ENCODE measurements around the gene DUSP22.

Gene DUSP22

DNA sequence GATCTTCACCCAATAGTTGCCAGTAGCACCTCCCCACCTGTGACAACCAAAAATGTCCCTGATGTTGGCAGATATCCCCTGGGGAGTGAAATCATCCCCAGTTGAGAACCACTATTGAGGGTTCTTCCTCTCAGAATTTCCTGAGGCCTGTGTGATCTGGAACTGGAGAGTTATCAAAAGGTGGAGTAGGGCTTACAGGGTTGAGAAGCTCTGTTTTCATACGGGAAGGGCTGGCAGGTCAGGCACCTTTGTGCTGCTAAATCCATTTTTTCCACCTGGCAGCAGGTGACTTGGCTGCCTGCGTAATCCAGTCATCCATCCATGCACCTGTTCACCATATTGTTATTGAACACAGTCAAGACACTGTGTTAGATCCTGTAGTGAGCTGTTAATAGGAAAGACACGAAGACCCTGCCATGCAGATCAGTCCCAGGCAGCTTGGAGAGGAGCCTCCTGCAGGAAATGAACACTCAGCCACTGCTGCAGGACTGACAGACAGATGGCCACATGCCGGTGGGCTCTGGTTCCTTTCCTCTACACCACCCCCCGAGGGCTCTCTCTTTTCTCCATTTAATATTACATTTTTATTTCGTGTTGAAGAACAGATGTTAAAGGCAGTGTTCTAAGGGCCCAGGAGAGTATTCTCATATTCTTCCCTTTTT is 5.4 kb downstream of the DUSP22 start:
- DNase-seq (ENCODE audit: low spot score): no peak

DNA sequence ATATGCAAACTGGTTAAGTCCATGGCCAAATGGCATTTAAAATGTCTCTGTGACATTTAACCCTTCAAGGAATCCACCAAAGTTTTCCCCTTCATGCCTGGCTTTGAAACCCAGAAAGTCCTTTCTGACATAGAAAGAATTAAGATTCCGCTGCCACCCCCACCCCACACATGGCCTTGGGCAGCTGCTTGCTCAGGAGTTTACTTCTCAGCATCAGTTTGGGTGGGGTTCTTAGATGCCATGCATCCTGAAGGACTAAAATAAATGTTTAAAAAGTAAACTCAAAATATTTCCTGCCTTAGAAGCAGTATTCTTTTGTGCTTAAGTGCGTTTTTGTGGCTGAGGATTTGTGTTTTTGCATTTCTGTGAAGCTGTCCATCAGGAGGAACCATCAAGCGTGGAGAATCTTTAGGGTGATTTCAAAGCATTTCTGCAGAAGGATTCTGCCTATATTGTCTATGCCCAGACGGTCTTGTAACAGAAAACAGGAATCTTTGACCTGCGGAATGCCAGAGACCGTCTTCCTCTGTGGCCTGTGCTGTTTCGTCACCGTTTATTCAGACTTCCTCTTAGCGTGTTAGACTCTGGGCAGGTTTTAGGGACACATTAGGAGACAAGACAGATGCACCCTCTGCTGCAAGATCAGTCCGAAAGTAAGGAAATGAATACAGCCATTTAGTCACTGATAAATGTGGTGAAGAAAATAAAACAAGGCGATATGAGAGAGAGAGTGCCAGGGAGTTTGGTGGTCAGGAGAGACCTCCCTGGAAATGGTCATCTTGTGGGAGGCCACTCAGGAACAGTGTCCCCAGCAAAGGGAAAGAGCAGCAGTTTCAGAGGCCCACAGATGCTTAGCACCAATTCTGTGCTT is 6.2 kb downstream of the DUSP22 start:
- DNase-seq (ENCODE audit: low spot score): peak; percentile 63

DNA sequence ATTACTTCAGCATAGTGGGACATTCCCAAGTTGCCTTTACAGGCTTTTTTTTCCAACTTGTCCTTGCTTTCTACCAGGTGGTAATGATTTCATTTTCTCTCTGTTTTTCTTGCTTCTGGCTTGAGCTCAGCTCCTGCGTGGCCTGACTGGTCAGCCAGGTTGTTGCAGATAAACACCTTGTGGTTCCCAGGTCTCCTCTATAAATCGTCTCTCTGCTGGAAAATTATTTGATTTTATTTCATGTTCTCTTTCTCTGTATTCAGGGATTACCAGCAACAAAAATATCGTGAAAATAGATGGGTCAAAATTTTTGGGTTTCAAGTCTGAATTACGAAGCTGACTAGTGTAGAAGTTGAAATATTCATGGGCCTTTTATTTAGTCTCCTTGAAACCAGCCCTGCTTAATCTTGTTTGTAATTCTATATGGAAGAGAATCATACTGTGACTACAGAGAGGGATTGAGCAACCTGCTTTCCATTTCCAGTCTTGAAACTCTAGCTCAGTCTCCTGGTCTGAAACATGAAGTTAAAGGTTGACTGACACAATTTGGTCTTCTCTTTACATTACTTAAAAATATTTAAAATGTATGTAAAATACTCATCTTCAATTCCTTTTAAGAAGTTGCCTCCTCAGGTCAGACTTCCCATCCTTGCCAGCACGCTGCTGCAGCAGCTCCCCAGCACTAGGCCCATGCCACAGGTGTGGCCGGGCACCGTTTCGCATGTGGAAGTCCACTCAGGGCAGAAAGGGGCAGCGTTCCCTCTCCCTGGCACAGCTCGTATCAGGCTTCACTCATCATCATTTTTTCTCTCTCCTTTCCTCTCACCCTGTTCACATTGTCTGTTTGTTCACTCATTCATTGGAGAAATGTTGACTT is 7.1 kb downstream of the DUSP22 start:
- no peak for DNase-seq (ENCODE audit: low spot score)

DNA sequence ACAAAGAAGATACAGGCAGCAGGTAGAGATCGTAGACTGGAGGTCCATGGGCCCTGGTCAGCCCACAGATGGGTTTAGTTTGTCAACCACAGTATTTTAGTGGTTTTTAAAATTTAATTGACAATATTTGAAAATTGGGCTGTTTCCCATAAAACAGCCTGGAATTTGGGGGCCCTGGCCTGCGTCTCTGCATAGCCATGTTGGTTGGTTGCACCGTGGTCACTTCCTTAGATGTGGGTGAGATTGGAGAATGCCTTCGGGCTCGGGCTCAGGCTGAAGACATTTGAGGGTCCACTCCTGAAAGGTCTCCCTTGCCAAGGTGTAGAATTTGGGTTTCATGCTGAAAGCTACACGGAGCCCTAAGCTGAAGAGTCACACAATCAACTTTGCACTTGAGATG is 7.7 kb downstream of the DUSP22 start:
- no peak for DNase-seq (ENCODE audit: low spot score)

DNA sequence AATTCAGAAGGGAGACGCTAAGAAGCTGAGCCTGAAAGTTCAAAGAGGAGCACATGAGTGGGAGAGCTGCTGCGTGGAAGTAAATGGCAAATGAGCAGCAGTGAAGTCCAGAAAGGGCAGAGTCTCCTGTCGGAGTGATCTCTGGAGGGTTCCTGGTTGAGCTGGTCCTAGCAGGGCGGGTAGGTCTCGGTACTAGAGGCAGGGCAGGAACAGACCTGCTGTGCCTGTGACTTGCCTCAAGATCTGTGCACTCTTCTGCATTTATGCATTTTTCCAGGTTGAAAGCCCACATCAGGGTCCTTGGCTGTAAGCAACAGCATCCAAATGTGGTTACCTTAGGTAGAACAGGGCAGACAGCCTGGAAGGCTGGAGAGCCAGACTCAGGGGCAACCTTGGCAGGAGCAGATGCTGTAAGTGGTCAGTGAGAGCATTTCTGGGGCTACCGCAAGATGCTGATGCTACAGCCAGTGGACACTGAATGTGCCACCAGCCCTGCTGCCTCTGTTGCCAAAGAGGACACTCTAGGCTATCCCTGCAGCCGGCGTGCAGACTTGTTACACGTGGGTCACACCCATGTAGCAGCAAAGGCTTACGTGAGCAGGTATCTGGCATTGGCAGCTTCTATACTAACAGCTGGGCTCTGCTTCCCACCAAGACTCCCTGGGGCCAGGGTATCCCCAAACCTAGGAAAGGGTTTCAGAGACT is 8.4 kb downstream of the DUSP22 start:
- DNase-seq (ENCODE audit: low spot score): no peak

DNA sequence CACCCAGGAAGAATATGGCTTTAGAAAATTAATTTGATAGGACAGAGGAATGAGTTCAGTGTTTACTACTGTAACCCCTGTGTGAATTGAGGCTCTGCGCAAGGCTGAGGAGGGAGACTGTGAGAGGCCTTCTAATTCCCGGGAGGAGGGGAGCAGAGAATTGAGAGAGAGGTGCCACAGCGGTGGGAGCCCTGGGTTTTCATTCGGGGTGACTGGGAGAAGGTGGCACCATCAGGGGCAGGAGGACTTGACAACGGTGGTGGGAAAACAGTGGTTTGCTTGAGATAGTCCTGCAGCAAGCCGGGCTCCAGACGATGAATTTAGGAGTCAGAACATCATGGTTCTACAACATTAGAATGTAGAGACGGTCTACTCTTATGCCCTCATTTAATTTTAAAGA is 9.2 kb downstream of the DUSP22 start:
- no peak for DNase-seq (ENCODE audit: low spot score)

DNA sequence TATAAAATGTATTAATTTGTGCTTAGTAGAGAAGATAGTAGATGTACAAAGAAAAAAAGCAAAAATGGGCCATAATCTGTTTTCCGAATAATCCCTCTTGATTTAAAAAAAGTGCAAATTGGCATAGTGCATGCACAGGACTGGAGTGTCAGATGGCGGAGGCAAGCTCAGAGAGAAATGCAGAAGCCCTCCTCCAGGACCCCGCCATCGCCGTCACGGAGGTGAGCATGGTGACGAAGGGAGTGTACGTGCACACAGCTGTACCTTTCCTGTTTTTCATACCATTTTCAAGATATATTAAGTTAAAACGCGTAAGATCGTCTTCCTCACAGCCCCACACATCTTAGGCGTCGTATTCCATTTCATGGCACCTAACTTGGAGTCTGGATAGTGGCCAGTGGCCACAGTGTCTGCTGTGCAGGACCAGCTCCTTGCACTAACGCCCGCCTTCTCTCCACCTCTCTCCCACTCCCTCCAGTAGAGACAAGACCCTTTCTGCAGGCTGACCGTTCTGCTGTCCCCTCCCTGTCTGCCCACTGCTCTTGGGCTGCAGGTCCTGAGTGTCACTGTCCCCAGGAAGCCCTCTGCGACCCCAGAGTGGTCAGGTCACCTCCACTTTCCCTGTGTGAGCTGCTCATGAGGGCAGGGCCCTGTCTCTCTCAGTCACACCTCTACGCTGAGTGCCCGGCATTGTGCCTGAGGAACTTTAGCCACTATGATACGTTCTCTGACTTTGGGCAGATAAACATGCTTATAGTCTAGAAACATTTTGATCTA is 9.8 kb downstream of the DUSP22 start:
- no peak for DNase-seq (ENCODE audit: low spot score)

DNA sequence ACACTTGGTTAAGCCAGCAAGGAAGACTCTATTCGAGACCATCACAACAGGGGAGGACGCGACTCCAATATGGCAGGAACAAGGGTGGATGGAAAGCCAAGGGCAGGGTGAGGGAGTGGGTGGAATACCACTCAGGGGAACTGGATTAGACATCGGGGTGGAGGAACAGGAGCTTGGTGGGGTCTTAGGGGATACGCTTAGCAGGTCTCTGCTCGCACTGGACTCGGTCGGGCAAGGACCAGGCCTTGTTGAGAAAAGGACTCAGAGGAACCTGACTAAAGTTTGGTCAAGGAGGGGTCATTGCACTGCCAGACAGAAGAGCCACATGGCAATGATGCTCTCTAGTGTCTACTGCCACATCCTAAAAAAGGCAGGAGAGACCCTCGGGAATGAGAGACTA is 10.5 kb downstream of the DUSP22 start:
- DNase-seq (ENCODE audit: low spot score): no peak

DNA sequence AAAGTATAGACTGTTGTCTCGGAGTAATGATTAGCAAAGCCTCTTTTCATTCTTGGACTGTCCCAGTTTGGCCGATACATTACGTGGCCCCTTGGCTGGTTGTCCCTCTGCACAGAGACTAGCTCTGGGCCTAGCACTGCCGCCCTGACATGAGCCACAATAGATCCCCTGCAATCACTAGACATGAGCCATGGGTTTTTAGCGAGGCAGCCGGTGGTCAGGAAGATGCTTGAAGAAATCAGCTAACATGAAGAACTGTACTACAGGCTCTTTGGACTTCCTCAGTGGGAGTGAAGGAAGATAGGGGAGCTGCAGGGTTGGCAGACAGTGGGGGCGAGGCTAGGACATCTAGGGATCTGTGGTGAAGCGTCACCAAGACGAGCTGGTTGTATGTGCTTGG is 11.0 kb downstream of the DUSP22 start:
- no peak for DNase-seq (ENCODE audit: low spot score)

DNA sequence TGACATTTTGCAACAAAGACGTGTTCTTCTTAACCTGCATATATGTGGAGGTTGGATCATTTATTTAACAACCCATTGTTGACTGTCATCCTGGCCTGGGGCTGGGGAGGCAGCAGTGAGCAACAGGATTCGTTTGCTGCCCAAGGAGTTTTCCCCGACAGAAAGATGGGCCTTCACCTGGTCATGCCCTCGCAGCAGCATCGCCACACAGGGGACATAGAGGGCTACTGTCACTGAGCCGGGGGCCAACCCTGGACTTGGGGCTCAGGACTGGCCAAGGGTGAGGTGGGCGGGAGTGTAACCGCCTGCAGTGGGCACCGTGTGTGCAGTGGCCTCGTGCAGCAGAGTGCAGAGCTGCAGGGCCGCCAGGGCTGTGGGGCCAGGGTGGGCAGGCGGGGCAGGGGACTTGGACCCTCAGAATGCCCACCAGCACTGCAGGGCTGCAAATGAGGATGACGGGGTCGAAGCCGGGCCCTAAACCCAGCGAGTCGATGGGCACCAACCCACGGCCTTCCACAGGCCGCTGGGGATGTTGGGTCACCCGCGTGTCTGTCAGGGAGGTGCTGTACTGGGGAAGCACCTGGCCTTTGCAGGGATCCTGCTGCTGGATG is 11.8 kb downstream of the DUSP22 start:
- DNase-seq (ENCODE audit: low spot score): no peak

DNA sequence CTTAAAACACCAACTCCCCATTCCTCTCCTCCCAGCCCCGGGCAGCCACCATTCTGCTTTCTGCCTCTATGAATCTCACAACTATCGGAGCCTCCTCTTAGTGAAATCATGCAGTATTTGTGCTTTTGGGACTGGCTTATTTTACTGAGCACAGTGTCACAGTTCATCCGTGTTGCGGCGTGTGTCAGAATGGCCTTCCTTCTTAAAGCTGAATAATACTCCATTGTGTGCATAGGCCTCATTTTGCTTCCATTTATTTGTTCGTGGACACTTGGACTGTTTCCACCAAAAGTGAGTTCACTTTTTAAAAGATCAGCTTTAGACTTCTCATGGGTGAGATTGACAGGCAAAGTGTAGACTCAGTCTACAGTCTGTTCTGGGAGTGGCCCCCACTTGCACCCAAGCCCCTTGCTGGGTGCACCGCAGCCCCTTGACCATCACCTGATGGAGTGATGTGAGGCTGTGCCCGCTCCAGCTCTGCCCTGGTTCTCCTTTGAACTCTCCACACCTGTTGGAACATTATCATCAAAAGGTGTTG is 12.6 kb downstream of the DUSP22 start:
- peak; percentile 71 for DNase-seq (ENCODE audit: low spot score)

DNA sequence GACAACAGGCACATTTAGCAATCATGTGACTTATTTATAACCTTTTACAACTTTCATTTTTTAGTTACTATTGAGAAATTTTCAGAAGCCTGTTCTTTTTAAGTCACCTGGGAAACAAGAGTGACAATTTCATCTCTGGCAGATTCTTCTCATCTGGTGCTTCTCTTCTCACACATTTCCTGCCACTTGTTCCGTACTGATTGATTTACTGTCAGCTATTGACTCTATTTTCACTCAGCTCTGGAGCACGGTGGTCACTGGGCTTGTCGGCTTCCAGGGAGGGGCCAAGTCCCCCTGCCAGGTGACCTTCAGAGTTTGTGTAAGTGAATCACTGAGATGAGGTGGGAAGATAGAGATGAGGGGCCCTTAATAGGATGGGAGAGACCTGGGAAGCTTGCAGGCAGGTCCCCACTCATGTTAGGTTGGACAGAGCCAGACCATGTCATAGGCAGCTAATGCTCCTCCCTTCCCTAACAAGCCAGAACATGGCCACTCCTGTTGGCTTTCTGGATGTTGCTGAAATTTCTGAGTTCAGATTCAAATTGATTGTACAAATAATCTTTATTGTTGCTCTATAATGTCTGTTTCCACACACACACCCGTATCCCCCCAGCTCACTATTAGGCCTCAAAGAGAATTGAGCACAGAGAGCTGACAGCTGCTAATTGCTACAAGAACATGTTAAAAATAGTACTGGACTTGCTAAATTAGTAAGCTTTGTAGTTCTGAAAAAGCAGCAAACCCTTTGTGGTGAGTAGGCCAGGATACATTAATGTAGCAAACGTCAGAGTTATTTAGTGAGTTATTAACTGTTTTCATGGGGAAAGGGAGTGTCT is 13.3 kb downstream of the DUSP22 start:
- DNase-seq (ENCODE audit: low spot score): no peak

DNA sequence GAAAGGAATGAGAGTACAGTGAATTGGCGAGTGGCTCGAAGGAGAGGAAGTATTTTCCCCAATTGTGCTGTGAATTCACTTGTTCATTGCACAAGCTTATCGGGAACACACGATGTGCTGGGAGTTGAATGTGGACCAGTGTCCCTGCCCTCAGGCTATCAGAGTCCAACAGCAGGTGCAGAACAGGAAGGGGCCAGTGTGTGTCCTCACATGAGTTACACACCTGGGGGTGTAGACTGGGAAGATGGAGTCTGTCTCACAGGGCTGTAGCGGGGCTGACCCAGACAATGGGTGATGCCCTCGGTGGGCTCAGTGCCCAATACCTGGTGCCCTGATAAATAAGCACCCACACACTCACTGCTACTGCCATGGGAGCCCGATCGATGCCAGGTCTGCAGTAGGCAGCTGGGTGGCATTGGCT is 14.4 kb downstream of the DUSP22 start:
- no peak for DNase-seq (ENCODE audit: low spot score)

DNA sequence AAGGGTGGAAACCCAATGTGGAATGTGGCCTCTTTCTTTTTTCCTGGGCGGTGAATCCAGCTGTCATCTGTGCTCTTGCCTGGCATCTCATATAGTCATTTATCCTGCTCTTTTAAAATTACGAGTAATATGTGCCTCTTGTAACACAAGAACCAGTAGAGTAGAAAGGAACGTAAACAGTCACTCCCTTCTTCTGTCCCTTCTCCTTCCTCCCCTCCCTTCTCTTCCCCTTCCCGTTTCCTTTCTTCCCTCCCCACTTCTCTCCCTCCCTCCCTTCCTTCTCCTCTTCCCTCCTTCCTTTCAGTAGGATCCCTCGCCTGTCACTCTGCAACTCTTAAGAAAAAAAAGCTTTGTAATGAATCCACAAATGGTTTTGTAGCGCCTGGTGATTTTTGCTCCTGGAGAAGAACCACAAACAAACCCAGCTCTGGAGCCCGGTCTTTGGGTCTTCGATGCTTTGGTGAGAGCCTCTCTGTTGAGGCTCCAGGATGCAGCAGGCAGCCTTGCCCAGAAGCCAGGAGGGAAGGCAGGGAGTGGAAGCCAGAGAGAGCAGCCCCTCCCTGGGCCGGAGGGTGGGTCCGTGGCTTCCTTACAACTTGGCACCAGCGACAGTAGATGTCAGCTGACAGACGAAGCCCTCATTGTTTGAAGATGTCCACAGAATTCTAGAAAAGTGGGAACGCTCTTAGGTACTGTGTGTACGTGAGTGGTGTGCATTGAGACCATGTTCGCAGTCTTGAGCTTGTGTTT is 15.0 kb downstream of the DUSP22 start:
- DNase-seq (ENCODE audit: low spot score): no peak

DNA sequence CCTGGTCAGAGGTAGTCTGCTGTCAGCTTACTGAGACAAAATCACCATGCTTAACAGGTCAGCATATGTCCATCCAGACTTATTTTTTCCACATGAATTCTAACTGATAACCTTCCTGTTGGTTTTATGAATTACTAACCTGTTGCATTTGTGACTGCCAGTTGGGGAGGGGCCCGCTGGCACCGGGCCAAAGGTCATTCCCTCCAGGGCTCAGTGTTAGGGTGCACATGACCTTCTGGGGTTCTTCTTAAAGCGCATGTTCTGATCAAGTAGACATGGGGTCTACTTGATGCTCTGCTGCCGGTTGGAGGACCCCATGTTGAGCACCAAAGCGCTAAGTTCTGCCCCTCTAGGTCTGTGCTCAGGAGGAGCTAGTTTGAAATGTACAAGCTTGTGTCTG is 15.6 kb downstream of the DUSP22 start:
- no peak for DNase-seq (ENCODE audit: low spot score)

DNA sequence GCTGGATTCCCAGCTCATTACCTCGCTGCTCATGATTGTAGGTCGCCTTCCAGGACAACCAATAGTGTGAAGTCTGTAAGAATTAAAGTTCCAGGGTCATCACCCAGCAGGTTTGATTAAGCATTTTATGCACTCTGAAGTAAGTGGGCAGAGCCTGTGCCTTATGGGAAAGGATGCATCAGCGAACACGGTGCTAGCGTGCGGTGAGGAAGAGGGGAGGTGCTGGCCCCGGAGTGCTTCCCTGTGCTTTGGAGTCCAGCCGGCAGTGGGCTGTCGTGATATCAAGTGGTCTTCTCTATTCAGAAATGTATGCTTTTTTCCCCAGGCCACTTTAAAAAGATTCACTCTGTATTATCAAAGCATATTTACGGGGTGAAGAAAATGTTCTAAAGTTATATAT is 16.0 kb downstream of the DUSP22 start:
- no peak for DNase-seq (ENCODE audit: low spot score)

DNA sequence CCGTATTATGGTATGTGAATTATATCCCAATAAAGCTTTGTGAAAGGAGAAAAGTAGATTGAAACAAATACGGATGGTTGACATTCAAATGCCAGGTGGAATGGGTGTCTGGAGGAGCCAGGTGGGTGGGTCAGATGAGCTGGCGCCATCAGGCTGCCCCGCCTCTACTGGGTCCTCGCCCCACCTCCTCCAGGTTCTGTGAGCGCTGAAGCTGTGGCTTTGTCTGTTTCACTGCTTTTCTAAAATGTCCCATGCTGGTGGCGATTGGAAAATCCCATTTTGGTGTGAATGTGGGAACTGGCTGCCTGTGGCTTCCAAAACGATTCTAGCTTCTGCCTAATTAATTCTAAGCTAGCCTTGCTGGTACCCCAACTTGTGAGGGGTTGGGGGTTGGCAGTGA is 16.5 kb downstream of the DUSP22 start:
- DNase-seq (ENCODE audit: low spot score): no peak

DNA sequence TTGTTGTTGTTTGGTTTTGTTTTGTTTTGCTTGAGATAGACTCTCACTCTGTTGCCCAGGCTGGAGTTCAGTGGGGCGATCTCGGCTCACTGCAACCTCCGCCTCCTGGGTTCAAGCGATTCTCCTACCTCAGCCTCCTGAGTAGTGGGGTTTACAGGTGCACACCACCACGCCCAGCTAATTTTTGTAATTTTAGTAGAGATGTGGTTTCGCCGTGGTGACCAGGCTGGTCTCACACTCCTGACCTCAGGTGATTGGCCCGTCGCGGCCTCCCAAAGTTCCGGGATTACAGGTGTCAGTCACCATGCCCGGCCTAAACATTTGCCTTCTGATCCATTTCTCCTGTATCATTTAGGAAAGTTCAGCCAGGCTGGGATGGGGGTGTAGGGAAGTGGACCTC is 17.7 kb downstream of the DUSP22 start:
- no peak for DNase-seq (ENCODE audit: low spot score)

DNA sequence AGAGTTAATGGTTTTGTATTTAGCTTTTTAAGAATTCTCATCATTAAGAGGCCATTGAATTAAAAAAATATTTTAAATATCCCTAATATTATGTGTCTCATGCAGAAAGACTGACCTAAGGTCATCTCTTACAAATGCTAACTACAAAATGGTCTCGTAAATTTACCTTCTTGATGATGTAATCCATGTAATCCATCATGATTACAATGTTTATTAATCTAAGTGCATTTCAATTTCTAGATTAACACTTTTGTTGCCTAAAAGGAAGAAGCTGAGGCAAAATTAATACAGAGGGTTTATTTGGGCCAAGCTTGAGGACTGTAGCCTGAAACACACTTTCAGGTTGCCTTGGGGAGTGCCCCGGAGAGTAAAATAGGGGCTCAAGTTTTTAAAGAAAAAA is 18.4 kb downstream of the DUSP22 start:
- DNase-seq (ENCODE audit: low spot score): no peak

Measured in globus pallidus (tissue), 1 donor.